GM21529 (cell line): ENCODE measurements around the gene SMIM5.
"Not testable (repeated sequence)": the region's sequence is repeated elsewhere in the genome, so short reads cannot be mapped to it uniquely, and the experiment has no call there.

ENCODE experiments used
- ATAC-seq: cut with Tn5 transposase; IDR thresholded peaks from one replicate; pipeline ENCODE4 v1.9.1; 2021; ENCODE audit not compliant: unreplicated experiment

The SMIM5 gene

GRCh38 chr17:75632863-75633485 is at the start of gene SMIM5:
SMIM5 (plus strand) TSS chr17:75633434; CDS start chr17:75640202, 6,768 bp downstream.
- no peak for ATAC-seq

GRCh38 chr17:75584849-75585175 is 48.4 kb upstream of the SMIM5 start:
- ATAC-seq, result no peak

DNA sequence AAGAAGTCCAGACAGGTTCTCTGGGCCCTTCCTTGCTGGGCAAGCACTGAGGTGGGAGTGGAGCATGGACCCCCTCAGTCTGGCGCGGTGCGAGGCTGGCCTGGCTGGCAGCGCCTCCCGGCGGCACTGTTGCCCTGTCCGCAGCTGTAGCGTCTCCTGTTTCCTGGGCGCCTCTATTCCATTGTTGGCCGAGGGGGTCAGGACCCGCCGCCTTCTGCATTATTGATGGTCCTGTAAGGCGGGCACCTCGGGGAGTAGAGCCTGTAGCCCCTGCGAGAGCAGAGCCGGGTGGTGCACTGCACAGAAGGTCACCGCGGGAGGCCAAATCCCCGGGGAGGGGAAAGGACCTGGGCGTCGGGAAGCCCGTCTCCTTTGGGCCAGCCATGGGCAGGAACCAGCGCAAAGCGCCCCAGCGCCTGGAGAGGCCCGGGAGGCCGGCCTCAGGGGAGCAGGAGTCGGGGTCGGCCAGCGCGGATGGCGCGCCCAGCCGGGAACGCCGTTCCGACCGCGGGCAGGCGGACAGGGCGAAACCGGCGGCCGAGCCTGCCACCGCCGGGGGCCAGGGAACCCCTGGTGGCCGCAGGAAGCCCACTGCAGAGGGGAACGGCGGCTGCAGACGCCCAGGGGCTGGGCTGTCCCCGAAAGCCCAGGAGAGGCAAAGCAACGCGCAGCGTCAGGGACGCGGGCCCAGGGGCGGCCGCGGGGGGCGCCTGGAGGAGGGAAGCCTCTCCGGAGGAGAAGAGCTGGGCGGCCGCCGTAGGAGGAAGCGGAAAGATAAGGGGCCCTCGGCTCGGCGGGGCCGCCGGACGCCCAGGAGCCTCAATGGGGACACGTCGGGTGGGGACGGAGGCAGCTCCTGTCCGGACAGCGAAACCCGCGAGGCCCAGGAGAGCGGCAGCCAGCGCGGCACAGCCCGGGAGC is 45.3 kb upstream of the SMIM5 start, which contains the start of gene MYO15B:
MYO15B (plus strand) TSS at position 126 of the 921 bp plus-strand sequence; CDS start at position 384, 258 bp downstream.
- ATAC-seq, result no peak

DNA sequence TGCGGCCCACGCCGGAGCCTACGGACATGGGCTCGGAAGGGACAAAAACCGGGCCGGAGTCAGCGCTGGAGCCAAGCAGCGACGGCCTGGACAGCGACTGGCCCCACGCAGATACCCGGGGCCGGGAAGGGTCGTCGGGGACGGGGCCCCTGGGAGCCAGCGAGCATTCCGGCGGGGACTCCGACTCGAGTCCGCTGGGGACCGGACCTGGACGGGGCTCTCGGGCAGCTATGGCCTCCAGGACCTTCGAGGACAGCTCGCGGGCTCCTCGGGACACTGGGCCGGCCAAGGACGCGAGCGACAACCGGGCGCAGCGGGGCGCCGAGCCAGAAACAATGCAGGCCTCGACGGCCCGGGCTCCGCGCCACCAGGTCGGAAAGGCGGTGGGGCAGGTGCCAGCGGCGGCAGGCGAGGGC is 44.6 kb upstream of the SMIM5 start:
- no peak for ATAC-seq

GRCh38 chr17:75589012-75589918 is 44.0 kb upstream of the SMIM5 start:
- ATAC-seq, result no peak

GRCh38 chr17:75589919-75590303 is 43.3 kb upstream of the SMIM5 start:
- ATAC-seq, result no peak

GRCh38 chr17:75590314-75590761 is 42.9 kb upstream of the SMIM5 start:
- no peak for ATAC-seq

- no peak for ATAC-seq
These were observed 42.1 kb upstream of the SMIM5 start for GRCh38 chr17:75590849-75591721.

DNA sequence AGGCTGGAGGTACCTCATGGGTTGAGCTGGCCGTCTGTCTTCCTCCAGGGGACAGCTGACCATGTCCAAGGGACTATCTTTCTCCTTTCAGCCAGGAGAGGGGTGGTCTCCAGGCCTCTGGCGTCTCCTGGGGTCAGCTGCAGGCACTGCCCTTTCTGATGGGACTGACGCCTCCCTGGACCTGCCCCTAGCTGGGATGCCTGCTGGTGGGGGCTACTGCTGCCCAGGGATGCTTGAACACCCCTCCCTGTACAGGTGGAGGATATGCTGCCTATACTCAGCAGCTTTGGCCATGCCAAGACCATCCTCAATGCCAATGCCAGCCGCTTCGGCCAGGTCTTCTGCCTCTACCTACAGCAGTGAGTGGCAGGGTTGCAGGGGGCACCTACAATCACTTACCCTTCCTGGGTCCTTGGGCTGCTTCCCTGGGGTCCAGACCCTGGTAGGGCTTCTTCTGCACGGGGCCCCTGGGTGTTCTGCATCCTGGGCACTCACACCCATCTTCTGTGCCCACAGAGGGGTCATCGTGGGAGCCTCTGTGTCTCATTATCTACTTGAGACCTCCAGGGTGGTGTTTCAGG is 41.4 kb upstream of the SMIM5 start:
- no peak for ATAC-seq

- ATAC-seq, result no peak
These were observed 40.8 kb upstream of the SMIM5 start for GRCh38 chr17:75592348-75593020.

DNA sequence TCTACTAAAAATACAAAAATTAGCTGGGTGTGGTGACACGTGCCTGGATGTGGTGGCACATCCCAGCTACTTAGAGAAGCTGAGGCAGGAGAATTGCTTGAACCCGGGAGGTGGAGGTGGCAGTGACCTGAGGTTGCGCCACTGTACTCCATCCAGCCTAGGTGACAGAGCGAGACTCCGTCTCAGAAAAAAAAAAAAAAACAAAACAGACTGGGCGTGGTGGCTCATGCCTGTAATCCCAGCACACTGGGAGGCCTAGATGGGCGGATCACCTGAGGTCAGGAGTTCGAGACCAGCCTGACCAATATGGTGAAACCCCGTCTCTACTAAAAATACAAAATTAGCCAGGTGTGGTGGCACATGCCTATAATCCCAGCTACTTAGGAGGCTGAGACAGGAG is 39.8 kb upstream of the SMIM5 start:
- not testable (repeated sequence) for ATAC-seq

DNA sequence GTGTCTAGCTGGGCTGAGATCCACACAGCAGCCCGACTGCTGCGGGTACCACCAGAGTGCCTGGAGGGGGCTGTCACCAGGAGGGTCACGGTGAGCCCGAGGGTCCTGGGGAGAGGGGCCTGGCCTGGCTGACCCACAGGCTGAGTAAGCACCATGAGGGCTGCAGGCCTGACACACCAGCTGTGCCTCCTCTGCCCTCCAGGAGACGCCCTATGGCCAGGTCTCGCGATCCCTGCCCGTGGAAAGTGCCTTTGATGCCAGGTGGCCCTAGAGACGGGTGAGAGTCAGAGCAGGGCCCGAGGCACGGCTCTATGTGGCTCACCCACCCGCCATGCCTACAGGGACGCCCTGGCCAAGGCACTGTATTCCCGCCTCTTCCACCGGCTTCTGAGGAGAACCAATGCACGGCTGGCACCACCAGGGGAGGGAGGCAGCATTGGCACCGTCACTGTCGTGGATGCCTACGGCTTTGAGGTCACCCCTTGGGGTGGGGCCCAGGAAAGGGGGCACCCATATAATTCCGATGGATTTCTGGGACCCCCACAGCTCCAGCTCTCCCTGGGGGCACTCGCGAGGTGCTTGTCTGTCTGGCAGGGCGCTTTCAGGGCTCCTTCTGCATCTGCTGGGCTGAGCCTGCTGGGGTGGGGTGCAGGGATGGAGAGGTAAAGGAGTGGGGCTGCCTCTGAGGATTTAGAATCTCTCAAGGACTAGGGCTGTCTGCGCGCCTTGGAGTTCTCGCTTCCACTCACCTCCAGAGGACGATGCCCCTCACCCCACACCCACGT is 38.5 kb upstream of the SMIM5 start:
- ATAC-seq, result no peak

GRCh38 chr17:75595284-75595919 is 37.8 kb upstream of the SMIM5 start:
- ATAC-seq, result no peak

GRCh38 chr17:75595920-75596313 is 37.3 kb upstream of the SMIM5 start:
- no peak for ATAC-seq

DNA sequence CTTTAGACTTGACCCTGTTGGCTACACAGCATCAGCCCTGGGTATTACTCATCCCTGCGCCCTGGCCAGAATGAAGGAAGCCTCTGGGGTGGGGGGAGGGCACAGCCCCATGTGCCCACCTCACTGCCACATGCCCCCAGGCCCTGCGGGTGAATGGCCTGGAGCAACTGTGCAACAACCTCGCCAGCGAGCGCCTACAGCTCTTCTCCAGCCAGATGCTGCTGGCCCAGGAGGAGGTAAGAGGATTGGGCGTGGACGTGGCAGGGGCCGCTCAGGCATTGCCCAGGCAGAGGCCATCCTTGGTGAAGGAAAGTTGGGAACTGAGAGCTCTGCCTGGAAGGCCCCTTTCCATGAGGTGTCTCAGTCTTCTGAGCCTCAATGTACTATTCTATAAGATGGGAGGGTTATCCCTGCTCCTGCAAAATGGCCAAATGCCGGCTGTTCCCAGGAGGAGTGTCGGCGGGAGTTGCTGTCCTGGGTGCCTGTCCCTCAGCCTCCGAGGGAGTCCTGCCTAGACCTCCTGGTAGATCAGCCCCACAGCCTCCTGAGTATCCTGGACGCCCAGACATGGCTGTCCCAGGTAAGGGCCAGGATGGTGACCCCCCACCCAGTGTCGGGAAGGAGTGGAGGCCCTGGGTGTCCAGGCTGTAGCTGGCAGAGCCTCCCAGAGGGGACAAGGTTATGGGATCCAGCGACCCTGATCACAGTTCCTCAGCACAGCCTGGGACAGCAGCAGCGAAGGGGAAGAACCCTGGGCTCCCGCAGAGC is 36.7 kb upstream of the SMIM5 start:
- no peak for ATAC-seq

- no peak for ATAC-seq
These were observed 31.9 kb upstream of the SMIM5 start for GRCh38 chr17:75601057-75601987.
